ENCODE results near the gene CHMP3. TPM values are rescaled to one million over a fixed set of nuclear protein-coding genes. Genes with fewer than 3 reads are reported as not detected.

CHMP3 gene
- total RNA-seq, 4 donors from 2014 or later, result 104 to 139 (median 122) TPM

GRCh38 chr2:86485802-86486201 lies 77.4 kb downstream of the CHMP3 start:
- Histone ChIP-seq H3K36me3 (peaks cover 0 to 99% (median 0%) of the 10 kb centered on the region in 3 donors), H3K27me3 (no peaks in the 10 kb centered on the region), H3K4me3 (no peak overlapping the region), H3K27ac (no peak overlapping the region), H3K9me3 (no peaks in the 10 kb centered on the region), H3K4me1 (peaks cover 0 to 3% (median 0%) of the 10 kb centered on the region in 4 donors)
- no peak for DNase-seq
- TF ChIP-seq CTCF (IDR thresholded peaks at IDR 0.05) (no peak), POLR2A (IDR thresholded peaks at IDR 0.05) (no peak)

DNA sequence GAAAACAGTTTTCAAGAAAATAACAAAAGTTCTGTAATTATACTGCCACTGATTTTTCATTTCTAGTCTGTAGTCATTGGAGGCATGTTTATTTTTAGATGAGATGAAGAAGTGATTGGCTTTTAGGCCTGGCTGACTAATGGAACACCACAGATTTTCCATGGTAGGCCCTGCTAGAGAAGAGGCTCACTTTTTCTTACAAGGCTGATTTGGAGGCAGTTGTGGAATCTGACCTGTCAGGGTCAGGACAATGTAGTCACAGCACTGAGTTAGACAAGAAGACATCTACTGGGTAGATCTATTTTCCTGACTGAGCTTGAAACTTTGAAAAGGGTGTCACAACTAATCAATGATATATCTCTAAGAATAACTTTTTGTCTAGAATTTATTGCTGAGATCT lies 78.1 kb downstream of the CHMP3 start:
- peaks cover 0 to 99% (median 0%) of the 10 kb centered on the region in 3 donors for H3K36me3 ChIP-seq
- H3K9me3 ChIP-seq, result no peaks in the 10 kb centered on the region
- no peak overlapping the region for H3K4me3 ChIP-seq
- no peak for TF ChIP-seq CTCF (IDR thresholded peaks at IDR 0.05)
- TF ChIP-seq POLR2A (IDR thresholded peaks at IDR 0.05), result no peak
- DNase-seq, result no peak
- no peaks in the 10 kb centered on the region for H3K27me3 ChIP-seq
- H3K4me1 ChIP-seq, result peaks cover 0 to 3% (median 0%) of the 10 kb centered on the region in 4 donors
- H3K27ac ChIP-seq, result no peak overlapping the region

- peaks cover 0 to 99% (median 0%) of the 10 kb centered on the region in 3 donors for H3K36me3 ChIP-seq
- H3K9me3 ChIP-seq, result no peaks in the 10 kb centered on the region
- H3K27me3 ChIP-seq, result no peaks in the 10 kb centered on the region
- H3K4me1 ChIP-seq, result peaks cover 0 to 3% (median 0%) of the 10 kb centered on the region in 4 donors
- no peak overlapping the region for H3K4me3 ChIP-seq
- no peak for DNase-seq
- H3K27ac ChIP-seq, result no peak overlapping the region
- TF ChIP-seq CTCF (IDR thresholded peaks at IDR 0.05), result no peak
- no peak for TF ChIP-seq POLR2A (IDR thresholded peaks at IDR 0.05)
Observed at GRCh38 chr2:86484385-86484784, 78.9 kb downstream of the CHMP3 start.

GRCh38 chr2:86482034-86482433 lies 81.2 kb downstream of the CHMP3 start:
- H3K27me3 ChIP-seq, result no peaks in the 10 kb centered on the region
- TF ChIP-seq POLR2A (IDR thresholded peaks at IDR 0.05) (no peak), CTCF (IDR thresholded peaks at IDR 0.05) (no peak)
- H3K27ac ChIP-seq, result no peak overlapping the region
- H3K36me3 ChIP-seq, result peaks cover 0 to 99% (median 0%) of the 10 kb centered on the region in 3 donors
- H3K9me3 ChIP-seq, result no peaks in the 10 kb centered on the region
- no peak overlapping the region for H3K4me3 ChIP-seq
- no peak for DNase-seq
- peaks cover 0 to 3% (median 0%) of the 10 kb centered on the region in 4 donors for H3K4me1 ChIP-seq

DNA sequence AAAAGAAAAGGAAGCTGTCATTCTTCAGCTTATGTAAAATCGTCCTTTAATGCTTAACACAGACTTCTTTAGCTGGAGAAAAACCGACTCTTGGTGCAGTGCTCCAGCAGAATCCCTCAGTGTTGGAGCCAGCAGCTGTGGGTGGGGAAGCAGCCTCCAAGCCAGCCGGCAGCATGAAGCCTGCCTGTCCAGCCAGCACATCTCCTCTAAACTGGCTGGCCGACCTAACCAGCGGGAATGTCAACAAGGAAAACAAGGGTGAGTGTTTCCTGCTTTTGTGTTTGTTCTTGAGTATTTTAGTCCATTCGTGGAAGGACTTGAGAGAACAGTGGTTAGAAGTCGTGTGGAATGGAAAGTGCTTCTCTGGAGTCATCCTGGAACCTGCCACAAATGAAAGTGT lies 83.1 kb downstream of the CHMP3 start:
- Histone ChIP-seq H3K9me3 (no peaks in the 10 kb centered on the region), H3K36me3 (peaks cover 0 to 98% (median 0%) of the 10 kb centered on the region in 3 donors), H3K4me1 (peaks cover 0 to 3% (median 0%) of the 10 kb centered on the region in 4 donors), H3K27me3 (no peaks in the 10 kb centered on the region), H3K27ac (no peak overlapping the region), H3K4me3 (no peak overlapping the region)
- TF ChIP-seq POLR2A (IDR thresholded peaks at IDR 0.05) (no peak), CTCF (IDR thresholded peaks at IDR 0.05) (no peak)
- no peak for DNase-seq

GRCh38 chr2:86477349-86477748 lies 85.9 kb downstream of the CHMP3 start:
- H3K27me3 ChIP-seq, result no peaks in the 10 kb centered on the region
- no peak for DNase-seq
- H3K9me3 ChIP-seq, result no peaks in the 10 kb centered on the region
- H3K36me3 ChIP-seq, result peaks cover 0 to 98% (median 0%) of the 10 kb centered on the region in 3 donors
- no peak overlapping the region for H3K27ac ChIP-seq
- H3K4me3 ChIP-seq, result no peak overlapping the region
- H3K4me1 ChIP-seq, result no peaks in the 10 kb centered on the region
- TF ChIP-seq POLR2A (IDR thresholded peaks at IDR 0.05), result no peak
- TF ChIP-seq CTCF (IDR thresholded peaks at IDR 0.05), result no peak

Measured in Peyer's patch (tissue), 4 donors.